Measurements from ENCODE around the gene IRF4. TPM values are rescaled to one million over a fixed set of nuclear protein-coding genes. Genes with fewer than 3 reads are reported as not detected.
"Not testable (repeated sequence)": the region's sequence is repeated elsewhere in the genome, so short reads cannot be mapped to it uniquely, and the experiment has no call there.

The IRF4 gene
- total and polyA plus RNA-seq, 3 donors from 2014 or later = 1.8 to 7.4 (median 3.7) TPM

- no peak overlapping the region for H3K27ac ChIP-seq
- H3K36me3 ChIP-seq (ENCODE audit: low read depth, missing control alignments) = no peaks in the 10 kb centered on the region
- TF ChIP-seq CTCF (IDR thresholded peaks at IDR 0.05) (no peak), POLR2A (IDR thresholded peaks at IDR 0.05) (no peak)
Measured at GRCh38 chr6:423055-423798, 31.7 kb downstream of the IRF4 start.

DNA sequence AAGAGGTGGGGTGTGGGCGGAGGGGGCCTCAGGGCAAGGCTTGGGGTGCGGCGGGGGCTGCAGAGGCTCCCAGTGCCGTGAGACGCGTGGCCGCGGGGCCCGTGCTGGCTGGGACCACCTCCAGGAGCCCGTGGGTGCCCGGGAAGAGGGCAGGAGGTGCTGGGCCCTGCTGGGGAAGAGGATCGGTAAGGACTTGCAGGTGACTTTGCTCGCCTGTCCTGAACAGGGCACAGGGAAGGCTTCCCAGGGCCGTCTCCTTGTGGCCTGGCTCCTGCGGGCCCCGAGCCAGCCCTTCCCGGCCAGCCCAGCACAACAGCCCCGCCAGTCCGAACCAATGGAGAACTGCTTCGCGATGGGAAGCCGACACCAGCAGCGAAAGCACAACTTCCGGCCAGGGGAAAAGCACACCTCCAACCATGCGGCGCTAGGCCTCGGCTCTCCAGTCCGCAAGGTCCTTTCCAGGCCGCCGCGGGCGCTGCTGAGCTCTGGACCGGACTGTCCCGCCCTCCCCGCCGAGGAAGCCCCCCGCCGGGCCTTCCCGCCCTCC, 32.3 kb downstream of the IRF4 start:
- no peak for DNase-seq
- no peaks in the 10 kb centered on the region for H3K36me3 ChIP-seq (ENCODE audit: low read depth, missing control alignments)
- intact Hi-C loops (cut with DNase I; ENCODE audit: low total_unique reads) = no loop called here
- 69 to 86% methylated on average over 11 to 37 of the region's 39 CpGs for WGBS, 2 donors
- H3K4me1 ChIP-seq = no peaks in the 10 kb centered on the region
- no peaks in the 10 kb centered on the region for H3K27me3 ChIP-seq
- H3K9me3 ChIP-seq = no peaks in the 10 kb centered on the region
- H3K4me3 ChIP-seq = peak overlapping the region; percentile 24 to 46
- no peak overlapping the region for H3K27ac ChIP-seq
- no peak for TF ChIP-seq POLR2A (IDR thresholded peaks at IDR 0.05)
- no peak for TF ChIP-seq CTCF (IDR thresholded peaks at IDR 0.05)

More at GRCh38 chr6:423055-423798, 31.7 kb downstream of the IRF4 start:
- Histone ChIP-seq H3K4me3 (peak overlapping the region in 1 of 2 donors; percentile 46), H3K4me1 (no peaks in the 10 kb centered on the region), H3K27me3 (no peaks in the 10 kb centered on the region), H3K9me3 (no peaks in the 10 kb centered on the region)
- WGBS, 2 donors = 74 to 81% methylated on average over 10 to 11 of the region's 11 CpGs
- intact Hi-C loops (cut with DNase I; ENCODE audit: low total_unique reads) = no loop called here
- no peak for DNase-seq

- peak overlapping the region in 1 of 2 donors; percentile 23 for H3K4me3 ChIP-seq
- no peak for DNase-seq
- intact Hi-C loops (cut with DNase I; ENCODE audit: low total_unique reads) = no loop called here
- H3K27ac ChIP-seq = peak overlapping the region in 1 of 2 donors; percentile 8
- no peaks in the 10 kb centered on the region for H3K27me3 ChIP-seq
- WGBS, 2 donors = 55 to 65% methylated on average over 6 to 17 of the region's 27 CpGs
- H3K9me3 ChIP-seq = no peaks in the 10 kb centered on the region
- no peaks in the 10 kb centered on the region for H3K36me3 ChIP-seq (ENCODE audit: low read depth, missing control alignments)
- no peak for TF ChIP-seq CTCF (IDR thresholded peaks at IDR 0.05)
- TF ChIP-seq POLR2A (IDR thresholded peaks at IDR 0.05) = no peak
- H3K4me1 ChIP-seq = no peaks in the 10 kb centered on the region
Measured at GRCh38 chr6:424741-425417, 33.3 kb downstream of the IRF4 start.

GRCh38 chr6:425418-425788, 33.9 kb downstream of the IRF4 start:
- H3K4me3 ChIP-seq; H3K9me3 ChIP-seq; intact Hi-C loops (cut with DNase I; ENCODE audit: low total_unique reads); H3K36me3 ChIP-seq (ENCODE audit: low read depth, missing control alignments); H3K4me1 ChIP-seq; DNase-seq; H3K27me3 ChIP-seq: not testable (repeated sequence)
- peak overlapping the region in 1 of 2 donors; percentile 8 for H3K27ac ChIP-seq
- 52 to 60% methylated on average over 6 to 7 of the region's 7 CpGs for WGBS, 2 donors

GRCh38 chr6:426198-426738, 34.7 kb downstream of the IRF4 start:
- H3K9me3 ChIP-seq; H3K4me1 ChIP-seq; H3K36me3 ChIP-seq (ENCODE audit: low read depth, missing control alignments); intact Hi-C loops (cut with DNase I; ENCODE audit: low total_unique reads); H3K27me3 ChIP-seq; DNase-seq; H3K27ac ChIP-seq: not testable (repeated sequence)
- 62 to 82% methylated on average over 20 to 45 of the region's 45 CpGs for WGBS, 2 donors
- peak overlapping the region; percentile 15 to 17 for H3K4me3 ChIP-seq

Data from testis (tissue), 3 donors.